GM21717 (cell line): ENCODE data around the gene PCBP3.
"Not testable (repeated sequence)": the region's sequence is repeated elsewhere in the genome, so short reads cannot be mapped to it uniquely, and the experiment has no call there.

Experiments
- ATAC-seq: cut with Tn5 transposase; IDR thresholded peaks from one replicate; pipeline ENCODE4 v1.9.1; 2021; ENCODE audit warnings: mild to moderate bottlenecking, moderate library complexity; ENCODE audit not compliant: unreplicated experiment

The PCBP3 gene

DNA sequence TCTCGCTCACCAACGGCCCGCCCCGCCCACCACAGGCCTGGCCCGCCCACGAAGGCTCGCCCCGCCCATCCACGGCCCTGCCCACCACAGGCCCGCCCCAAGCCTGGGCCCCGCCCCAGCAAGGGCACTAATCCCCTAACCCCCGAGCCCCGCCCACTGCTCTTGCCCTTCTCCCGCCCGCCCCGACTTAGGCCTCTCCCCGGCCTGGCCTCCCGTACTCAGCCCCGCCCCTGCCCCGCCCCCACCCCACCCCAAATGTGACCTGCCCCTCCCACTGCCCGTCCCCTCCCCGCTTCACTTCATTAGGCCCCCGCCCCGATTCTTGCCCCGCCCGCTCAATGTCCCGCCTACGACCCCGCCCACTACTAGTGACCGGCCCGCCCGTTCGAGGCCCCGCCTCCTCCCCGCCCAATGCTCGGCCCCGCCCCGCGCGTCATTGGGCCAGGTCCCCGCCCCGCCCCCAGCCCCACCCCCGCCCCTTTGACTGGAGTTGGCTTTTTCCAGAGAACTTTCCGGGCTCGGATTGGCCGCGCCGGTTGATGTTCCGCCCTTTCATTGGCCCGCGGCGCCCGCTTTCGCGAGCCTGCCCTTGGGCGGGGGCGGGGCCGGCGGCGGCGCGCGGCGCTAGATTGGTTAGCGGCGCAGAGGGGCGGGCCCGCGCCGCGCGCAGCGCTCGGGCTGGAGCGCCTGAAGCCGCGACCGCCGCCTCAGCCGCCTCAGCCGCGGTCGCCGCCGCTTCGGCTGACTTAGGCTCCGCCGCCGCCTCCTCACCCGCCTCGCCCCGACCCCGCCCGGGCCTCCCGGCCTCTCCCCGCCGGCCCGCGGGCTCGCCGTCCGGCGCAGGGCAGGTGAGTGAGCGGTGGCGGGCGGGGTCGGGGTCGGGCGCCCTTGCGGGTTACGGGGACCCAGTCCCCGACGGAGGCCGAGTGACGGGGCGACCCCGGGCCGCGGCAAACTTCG, at the start of gene PCBP3:
Gene PCBP3, plus strand, starts transcription at position 705 of the 960 bp plus-strand sequence. CDS start 206,361 bp downstream, outside the sequence.
- ATAC-seq, result peak; percentile 57

DNA sequence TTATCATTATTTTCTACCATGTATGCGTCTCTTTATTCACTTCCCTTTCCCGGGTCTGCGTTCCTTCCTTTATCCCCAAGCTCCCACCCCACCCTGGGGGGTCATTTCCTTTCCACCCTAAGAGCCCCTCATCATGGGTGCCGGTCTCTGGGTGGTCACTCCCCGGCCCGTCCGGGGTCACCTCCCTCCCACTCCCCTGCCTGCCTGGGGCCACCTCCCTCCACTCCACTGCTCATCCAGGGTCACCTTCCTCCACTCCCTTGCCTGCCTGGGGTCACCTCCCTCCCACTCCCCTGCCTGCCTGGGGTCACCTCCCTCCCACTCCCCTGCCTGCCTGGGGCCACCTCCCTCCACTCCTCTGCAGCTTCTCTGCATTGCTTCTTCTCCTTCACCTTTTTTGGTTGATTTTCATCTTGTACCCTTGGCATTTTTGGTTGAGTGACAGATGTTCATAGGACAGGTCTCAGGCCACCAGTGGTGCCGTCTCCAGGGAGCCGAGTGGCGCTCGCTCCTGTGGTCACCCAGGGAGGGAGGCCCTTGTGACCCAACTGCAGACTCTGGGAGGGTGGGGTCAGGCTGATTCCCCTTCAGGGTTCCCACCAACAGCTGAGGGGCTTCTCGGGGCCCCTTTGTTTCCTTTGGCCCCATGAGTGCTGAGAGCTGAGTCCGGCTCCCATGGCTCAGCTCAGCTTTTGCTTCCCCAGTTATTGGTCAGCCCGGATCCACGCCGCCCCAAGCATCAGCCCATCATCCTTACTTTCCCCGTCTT, 48.6 kb upstream of the PCBP3 start:
- no peak for ATAC-seq

DNA sequence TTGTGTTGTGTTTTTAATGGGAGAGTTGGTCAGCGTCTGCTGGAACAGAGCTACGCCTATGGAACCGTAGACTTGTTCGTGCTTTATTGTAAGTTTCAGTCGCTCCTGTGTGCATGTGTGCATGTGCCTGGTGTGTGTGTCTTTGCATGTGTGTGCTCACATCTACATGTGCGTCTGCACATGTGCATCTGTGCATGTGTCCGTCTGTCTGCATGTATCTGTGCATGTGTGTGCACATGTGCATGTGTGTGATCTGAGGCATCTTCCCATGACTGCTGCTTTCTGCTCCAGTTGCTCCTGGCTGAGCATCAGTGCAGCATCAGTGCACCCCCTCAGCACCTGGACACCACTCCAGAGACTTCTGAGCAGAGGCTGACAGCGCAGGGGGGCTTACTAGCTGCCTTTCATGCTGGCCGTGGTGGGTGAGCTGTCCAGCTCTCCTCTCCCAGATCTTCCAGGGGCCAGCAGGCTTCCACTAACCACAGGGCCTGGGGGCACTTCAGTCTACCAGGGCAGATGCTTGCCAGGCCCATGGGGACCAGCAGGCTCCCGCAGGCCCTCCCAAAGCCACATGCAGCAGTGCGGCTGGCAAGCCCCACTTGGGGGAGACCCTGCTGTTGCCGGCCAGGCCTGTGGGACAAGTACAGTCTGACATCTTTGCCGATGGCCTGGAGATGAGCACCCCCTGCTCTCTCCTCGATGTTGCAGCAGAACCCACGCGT, 47.8 kb upstream of the PCBP3 start:
- ATAC-seq, result no peak

DNA sequence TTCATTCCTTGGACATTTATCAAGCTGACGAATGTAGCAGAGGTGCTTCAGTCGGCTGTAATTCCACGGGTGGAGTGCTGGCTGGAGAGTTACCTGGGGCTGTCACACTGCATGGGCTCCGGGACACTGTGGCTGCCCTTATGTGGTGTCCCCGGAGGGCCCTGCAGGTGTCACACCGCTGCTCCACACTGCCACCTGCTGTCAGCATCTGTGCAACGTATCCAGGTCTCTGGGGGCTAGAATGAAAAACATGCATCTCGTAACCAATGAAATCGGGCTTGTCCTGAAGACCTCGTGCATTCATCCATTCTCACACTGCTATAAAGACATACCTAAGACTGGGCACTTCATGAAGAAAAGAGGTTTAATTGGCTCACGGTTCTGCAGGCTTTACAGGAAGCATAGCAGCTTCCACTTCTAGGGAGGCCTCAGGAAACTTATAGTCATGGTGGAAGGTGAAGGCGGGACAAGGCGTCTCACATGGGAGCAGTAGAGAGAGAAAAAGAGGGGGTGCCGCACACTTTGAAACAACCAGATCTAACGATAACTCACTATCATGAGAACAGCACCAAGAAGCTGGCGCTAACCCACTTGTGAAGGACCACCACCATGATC, 46.7 kb upstream of the PCBP3 start:
- no peak for ATAC-seq

DNA sequence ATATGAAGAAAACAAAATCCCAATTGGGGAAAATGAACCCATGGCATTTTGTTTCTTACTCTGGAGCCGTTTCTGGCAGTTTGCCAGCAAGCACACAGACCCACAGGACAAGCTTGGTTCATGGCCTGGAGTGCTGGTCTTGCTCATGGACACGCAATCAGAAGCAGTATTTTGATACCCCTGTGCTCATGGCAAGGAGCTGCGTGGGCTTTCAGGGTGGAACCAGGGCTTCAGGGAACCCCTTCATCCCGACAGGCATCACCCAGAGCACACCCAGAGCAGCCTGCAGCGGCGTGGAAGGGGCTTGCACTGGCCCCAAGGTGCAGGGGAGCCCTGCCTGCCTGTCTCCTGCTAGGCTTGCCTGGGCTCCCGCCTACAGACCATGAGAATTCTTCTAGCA, 45.4 kb upstream of the PCBP3 start:
- ATAC-seq, result no peak

DNA sequence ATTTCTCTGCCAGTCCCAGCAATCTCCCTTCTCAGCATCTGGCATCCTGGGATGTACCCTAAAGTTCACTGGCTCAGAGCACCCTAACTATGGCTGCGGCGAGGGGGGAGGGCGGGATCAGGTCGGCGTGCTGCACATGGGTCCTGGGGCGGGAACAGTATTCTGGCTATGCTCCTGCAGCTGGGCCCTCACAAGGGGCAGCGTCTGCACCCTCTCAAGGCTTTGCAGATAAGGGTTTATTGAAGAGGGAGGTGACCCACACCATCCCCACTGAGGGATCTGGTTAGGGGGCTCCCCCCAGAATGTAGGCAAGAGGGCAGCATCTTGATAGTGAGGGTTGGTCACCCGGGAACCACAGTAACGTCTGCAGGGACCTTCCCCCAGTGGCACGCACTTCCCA, 44.9 kb upstream of the PCBP3 start:
- ATAC-seq, result no peak

DNA sequence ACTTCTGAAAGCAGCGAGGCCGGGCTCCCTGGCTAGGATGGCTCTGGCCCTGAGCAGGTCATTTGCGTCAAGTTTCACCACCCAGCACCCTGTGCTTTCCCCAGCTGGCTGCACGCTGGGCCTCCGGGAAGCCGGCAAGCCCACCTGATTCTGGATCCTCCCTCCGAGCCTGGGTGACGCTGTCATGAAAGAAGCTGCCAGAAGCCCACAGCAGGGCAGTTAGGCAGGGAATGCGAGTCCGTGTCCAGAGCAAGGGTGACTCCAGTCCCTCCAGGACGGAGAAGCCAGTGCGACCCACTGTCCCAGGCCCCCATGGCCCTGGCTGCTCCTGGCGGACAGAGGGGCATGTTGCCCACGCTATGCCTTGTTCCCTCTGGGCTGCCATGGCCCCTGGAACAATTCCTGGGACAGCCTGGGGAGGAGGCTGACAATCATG, 44.4 kb upstream of the PCBP3 start:
- ATAC-seq, result no peak

DNA sequence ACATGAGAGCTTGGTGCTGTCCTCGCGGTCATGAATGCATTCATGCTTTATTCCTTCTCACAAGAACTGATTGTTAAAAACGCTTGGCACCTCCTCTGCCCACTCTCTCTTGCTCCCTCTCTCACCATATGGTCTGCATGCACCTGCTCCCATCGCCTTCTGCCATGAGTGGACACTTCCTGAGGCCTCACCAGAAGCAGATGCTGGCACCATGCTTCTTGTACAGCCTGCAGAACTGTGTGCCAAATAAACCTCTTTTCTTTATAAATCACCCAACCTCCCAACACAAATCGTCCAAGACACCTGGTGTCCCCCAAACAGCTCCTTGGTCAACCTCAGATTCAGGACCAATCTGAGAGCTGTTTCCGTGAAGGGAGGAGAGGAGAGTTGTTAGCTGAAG, 43.3 kb upstream of the PCBP3 start:
- no peak for ATAC-seq

DNA sequence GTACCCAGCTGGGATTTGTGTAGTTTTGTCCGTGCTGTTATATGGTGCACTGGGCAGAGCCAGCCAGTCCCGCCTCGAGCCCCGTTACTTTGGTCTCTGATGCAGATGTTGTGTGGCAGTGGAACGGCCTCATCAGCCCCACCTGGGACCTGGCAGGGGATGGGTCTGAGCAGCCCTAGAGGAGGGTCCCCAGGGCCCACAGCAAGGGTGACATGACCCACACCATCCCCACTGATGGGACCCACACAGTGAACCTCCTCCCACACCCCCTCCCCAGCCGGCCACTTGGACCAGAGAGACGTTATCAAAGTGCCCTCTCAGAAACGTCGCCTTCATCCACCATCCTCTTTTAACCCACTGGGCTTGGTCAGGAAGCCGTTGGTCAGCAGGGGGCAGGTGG, 42.0 kb upstream of the PCBP3 start:
- no peak for ATAC-seq

DNA sequence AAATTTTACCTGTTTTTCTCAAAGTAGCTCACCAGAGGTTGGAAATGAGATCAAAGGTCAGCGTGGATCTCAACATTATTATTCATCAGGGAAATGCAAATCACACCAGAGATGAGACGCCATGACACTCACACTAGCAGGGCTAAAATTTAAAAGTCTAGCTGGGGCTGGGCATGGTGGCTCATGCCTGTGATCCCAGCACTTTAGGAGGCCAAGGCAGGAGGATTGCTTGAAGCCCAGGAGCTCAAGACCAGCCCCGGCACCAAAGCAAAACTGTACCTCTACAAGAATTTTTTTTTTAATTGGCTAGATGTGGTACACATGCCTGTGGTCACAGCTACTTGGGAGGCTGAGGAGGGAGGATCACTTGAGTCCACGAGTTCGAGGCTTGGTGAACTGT, 41.4 kb upstream of the PCBP3 start:
- no peak for ATAC-seq

DNA sequence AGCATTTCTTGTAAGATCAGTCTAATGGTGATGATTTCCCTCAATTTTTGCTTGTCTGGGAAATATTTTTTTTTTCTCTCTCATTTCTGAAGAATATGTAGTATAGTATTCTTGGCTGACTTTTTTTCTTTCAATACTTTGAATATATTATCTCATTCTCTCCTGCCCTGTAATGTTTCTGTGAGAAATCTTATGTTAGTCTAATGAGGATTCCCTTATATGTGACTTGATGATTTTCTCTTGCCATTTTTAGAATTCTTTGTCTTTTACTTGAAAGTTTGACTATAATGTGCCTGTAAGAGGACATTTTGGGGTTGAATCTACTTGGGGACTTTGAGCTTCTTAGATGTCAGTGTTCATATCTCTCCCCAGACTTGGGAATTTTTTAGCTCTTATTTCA, 40.0 kb upstream of the PCBP3 start:
- ATAC-seq, result no peak

GRCh38 chr21:45604681-45605080, 38.8 kb upstream of the PCBP3 start:
- ATAC-seq, result not testable (repeated sequence)

DNA sequence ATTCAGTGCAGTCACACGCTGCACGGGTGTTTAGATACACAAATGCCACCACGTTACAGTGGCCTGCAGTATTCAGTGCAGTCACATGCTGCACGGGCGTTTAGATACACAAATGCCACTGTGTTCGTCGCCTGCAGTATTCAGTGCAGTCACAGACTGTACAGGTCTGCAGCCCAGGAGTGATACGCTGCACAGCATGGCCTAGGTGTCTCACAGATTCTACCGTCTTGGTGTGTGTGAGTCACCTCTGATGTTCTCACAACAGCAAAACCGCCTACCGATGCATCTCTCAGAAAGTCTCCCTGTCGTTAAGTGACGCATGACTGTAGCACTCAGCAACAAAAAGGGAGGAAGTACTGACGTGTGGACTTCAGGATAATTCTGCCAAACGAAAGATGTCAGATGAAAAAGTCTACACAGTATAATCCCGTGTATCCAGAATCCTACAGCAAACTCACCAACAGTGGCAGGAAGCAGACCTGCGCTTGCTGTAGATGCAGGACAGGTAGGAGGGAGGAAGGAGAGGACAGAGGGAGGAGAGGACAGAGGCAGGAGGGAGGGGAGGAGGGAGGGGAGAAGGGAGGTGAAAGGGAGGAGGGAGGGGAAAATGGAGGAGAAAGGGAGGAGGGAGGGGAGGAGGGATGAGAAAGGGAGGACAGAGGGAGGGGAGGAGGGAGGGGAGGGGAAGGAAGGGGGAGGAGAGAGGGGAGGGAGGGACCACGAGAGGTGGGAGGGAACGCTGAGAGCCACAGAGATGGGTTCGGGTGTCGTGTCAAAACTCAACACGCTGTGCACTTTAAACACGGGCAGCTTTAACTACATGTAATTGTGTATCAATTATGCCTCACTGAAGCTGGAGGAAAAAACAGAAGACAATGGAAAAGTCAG, 36.3 kb upstream of the PCBP3 start:
- no peak for ATAC-seq

DNA sequence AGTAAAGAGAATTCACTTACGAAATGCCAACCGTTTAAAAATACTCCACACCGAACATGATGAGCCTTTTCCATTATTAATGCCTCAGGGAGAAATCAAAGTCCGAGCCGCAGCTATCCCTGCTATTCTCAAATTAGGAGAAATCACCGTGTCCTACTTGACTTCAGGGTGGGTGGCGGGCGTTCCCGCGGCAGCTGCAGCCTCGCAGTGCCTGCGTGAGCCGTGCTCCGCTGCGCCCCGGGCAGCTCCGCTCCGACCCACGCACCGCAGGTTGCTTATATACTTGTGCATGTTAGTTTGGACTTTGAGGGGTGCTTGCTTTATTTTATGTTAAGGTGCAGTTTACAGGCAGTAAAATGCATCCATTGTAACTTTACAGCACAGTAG, 35.6 kb upstream of the PCBP3 start:
- no peak for ATAC-seq

DNA sequence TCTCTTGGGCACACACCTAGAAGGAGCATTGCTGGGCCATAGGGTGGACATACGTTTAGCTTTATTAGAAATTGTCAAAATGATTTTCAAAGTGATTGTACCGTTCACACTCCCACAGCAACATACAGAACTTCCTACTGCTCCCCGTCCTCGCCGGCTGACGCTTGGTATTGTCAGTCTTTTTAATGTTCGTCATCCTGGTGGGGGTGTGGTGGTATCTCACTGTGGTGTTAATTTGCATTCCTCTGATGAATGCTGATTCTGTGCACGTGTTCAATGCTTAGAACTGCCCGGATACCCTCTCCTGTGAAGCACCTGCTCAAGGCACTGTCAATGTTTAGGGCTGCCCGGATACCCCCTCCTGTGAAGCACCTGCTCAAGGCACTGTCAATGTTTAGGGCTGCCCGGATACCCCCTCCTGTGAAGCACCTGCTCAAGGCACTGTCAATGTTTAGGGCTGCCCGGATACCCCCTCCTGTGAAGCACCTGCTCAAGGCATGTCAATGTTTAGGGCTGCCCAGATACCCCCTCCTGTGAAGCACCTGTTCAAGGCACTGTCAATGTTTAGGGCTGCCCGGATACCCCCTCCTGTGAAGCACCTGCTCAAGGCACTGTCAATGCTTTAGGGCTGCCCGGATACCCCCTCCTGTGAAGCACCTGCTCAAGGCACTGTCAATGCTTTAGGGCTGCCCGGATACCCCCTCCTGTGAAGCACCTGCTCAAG, 34.6 kb upstream of the PCBP3 start:
- not testable (repeated sequence) for ATAC-seq

- not testable (repeated sequence) for ATAC-seq
Measured at GRCh38 chr21:45609616-45610015, 33.9 kb upstream of the PCBP3 start.

DNA sequence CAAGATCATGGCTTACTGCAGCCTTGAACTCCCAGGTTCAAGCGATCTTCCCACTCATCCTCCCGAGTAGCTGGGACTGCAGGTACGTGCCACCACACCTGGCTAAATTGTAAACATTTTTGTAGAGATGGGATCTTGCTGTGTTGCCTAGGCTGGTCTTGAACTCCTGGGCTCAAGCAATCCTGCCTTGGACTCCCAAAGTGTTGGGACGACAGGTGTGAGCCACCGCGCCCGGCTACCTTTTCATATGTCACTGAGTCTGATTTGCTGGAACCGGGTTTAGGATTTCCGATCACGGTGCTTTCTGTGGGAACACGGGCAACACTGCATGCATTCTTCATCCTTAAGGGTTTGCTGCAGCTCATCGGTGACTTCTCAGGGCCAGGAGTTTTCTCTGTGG, 32.2 kb upstream of the PCBP3 start:
- ATAC-seq, result no peak

DNA sequence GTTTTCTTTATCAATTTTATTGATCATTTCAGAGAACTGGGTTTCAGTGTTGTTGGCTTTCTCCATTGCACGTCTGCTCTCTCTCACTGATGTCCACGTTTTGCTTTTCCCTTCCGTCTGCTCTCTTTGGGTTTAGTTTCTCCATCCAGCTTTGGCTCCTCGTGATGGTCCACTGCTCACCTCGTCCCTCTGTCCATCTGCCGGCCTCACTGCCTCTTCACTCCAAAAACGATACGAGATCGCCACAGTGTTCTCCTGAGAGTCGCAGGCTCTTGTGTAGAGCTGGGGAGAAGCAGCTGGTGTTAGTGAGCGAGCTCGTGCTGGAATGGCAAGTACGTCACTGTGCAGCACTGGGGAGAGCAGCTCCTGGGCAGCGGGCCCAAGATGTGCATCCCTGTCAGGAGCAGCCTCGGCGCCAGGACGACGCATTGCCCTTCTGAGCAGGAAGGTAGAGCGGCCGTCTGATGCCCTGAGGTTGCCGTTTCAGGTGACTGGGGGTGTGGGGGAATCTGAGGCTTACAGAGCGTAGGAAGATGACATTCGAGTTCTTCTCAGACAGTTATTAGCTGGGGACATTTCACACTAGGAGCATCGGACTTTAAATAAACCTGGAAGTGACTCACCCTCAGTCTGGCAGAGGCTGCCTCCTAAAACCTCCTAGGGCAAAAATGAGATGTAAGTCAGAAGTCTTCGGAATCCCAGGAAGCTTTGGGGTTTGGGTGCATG, 31.4 kb upstream of the PCBP3 start:
- no peak for ATAC-seq

GRCh38 chr21:45612665-45613019, 30.9 kb upstream of the PCBP3 start:
- not testable (repeated sequence) for ATAC-seq
